Neural cell (in vitro differentiated cells): ENCODE measurements around the gene RMI2.

Experiments
- CTCF ChIP-seq: fragments of 450-650 bp; IDR thresholded peaks from 2 replicates; pipeline ENCODE4 v1.5.1; 2014; ENCODE audit warnings: antibody characterized with exemption, mild to moderate bottlenecking, moderate library complexity; ENCODE audit not compliant: poor library complexity, severe bottlenecking
- EP300 ChIP-seq: fragments of 450-650 bp; conservative IDR thresholded peaks from 2 replicates; pipeline ENCODE4 v1.6.1; 2014; ENCODE audit warnings: antibody characterized with exemption, mild to moderate bottlenecking, moderate library complexity; ENCODE audit not compliant: poor library complexity, severe bottlenecking
- EZH2 ChIP-seq: fragments of 200-600, 300-800 bp; shearing (Covaris generic), sonication (generic); IDR thresholded peaks from 2 replicates; pipeline ENCODE4 v1.6.1; 2014; ENCODE audit warnings: antibody characterized with exemption, low read length, borderline replicate concordance, mild to moderate bottlenecking; ENCODE audit not compliant: insufficient read depth, poor library complexity, severe bottlenecking
- MXI1 ChIP-seq: fragments of 450-650 bp; conservative IDR thresholded peaks from 2 replicates; pipeline ENCODE4 v1.6.1; 2014; ENCODE audit warnings: antibody characterized with exemption, mild to moderate bottlenecking; ENCODE audit not compliant: poor library complexity, severe bottlenecking
- POLR2AphosphoS5 ChIP-seq: IDR thresholded peaks from 2 replicates; pipeline ENCODE4 v1.6.1; 2012
- RAD21 ChIP-seq: fragments of 450-650 bp; conservative IDR thresholded peaks from 2 replicates; pipeline ENCODE4 v1.6.1; 2014; ENCODE audit warnings: antibody characterized with exemption, mild to moderate bottlenecking, moderate library complexity
- REST ChIP-seq: IDR thresholded peaks from 2 replicates; pipeline ENCODE4 v1.6.1; 2012; ENCODE audit warnings: borderline replicate concordance
- SMC3 ChIP-seq: fragments of 450-650 bp; conservative IDR thresholded peaks from 2 replicates; pipeline ENCODE4 v1.6.1; 2014; ENCODE audit warnings: antibody characterized with exemption, mild to moderate bottlenecking, moderate library complexity; ENCODE audit not compliant: poor library complexity
- TAF1 ChIP-seq: IDR thresholded peaks from 2 replicates; pipeline ENCODE4 v1.6.1; 2012; ENCODE audit warnings: low read depth

GRCh38 chr16:11359370-11359769 lies 14.1 kb downstream of the RMI2 start:
- TF ChIP-seq CTCF (no peak), POLR2AphosphoS5 (no peak), EP300 (no peak), SMC3 (no peak), RAD21 (no peak), REST (no peak), TAF1 (no peak), EZH2 (no peak), MXI1 (no peak)
